Parathyroid adenoma (tissue), 2 donors: Measurements from ENCODE around the gene SSBP1.

ENCODE experiments used
- H2AFZ ChIP-seq: fragments of 300-600 bp; sonication (generic); one replicate; pipeline ENCODE4 v1.7.0; 2017; ENCODE audit warnings: antibody characterized with exemption, mild to moderate bottlenecking
- H3K27ac ChIP-seq: fragments of 300-600 bp; sonication (generic); one replicate; pipeline ENCODE4 v1.7.0; 2017
- H3K27me3 ChIP-seq: fragments of 300-600 bp; sonication (generic); one replicate; pipeline ENCODE4 v1.7.0; 2017; ENCODE audit warnings: low read length; ENCODE audit not compliant: control insufficient read depth, insufficient read depth
- H3K36me3 ChIP-seq: fragments of 300-600 bp; sonication (generic); one replicate; pipeline ENCODE4 v1.7.0; 2017; ENCODE audit warnings: low read length; ENCODE audit not compliant: control insufficient read depth, insufficient read depth
- H3K4me1 ChIP-seq: fragments of 300-600 bp; sonication (generic); one replicate; pipeline ENCODE4 v1.7.0; 2017; ENCODE audit warnings: control low read depth
- H3K4me2 ChIP-seq: fragments of 300-600 bp; sonication (generic); one replicate; pipeline ENCODE4 v1.7.0; 2017; ENCODE audit warnings: low read length
- H3K4me3 ChIP-seq: fragments of 300-600 bp; sonication (generic); one replicate; pipeline ENCODE4 v1.7.0; 2017; ENCODE audit warnings: low read depth, low read length
- H3K79me2 ChIP-seq: fragments of 300-600 bp; sonication (generic); one replicate; pipeline ENCODE4 v1.7.0; 2017; ENCODE audit warnings: control low read depth
- H3K9ac ChIP-seq: fragments of 300-600 bp; sonication (generic); one replicate; pipeline ENCODE4 v1.7.0; 2017; ENCODE audit warnings: mild to moderate bottlenecking
- H3K9me3 ChIP-seq: fragments of 300-600 bp; sonication (generic); one replicate; pipeline ENCODE4 v1.7.0; 2017; ENCODE audit warnings: low read length; ENCODE audit not compliant: control insufficient read depth
- TF ChIP-seq, protein P1 (sequence below): fragments of 300-600 bp; sonication (generic); IDR thresholded peaks from one replicate; pipeline ENCODE4 v1.7.0; 2017; ENCODE audit warnings: antibody characterized with exemption, mild to moderate bottlenecking
- donor health status: primary hyperparathyroidism.

SSBP1 gene

GRCh38 chr7:141706239-141707064 is 31.7 kb upstream of the SSBP1 start:
- TF ChIP-seq, protein P1, sequence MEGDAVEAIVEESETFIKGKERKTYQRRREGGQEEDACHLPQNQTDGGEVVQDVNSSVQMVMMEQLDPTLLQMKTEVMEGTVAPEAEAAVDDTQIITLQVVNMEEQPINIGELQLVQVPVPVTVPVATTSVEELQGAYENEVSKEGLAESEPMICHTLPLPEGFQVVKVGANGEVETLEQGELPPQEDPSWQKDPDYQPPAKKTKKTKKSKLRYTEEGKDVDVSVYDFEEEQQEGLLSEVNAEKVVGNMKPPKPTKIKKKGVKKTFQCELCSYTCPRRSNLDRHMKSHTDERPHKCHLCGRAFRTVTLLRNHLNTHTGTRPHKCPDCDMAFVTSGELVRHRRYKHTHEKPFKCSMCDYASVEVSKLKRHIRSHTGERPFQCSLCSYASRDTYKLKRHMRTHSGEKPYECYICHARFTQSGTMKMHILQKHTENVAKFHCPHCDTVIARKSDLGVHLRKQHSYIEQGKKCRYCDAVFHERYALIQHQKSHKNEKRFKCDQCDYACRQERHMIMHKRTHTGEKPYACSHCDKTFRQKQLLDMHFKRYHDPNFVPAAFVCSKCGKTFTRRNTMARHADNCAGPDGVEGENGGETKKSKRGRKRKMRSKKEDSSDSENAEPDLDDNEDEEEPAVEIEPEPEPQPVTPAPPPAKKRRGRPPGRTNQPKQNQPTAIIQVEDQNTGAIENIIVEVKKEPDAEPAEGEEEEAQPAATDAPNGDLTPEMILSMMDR, result no peak
- Histone ChIP-seq H3K9ac (no peak overlapping the region), H3K36me3 (no peaks in the 10 kb centered on the region), H2AFZ (no peak overlapping the region), H3K9me3 (no peaks in the 10 kb centered on the region), H3K4me2 (no peak overlapping the region), H3K27ac (no peak overlapping the region), H3K4me1 (peaks cover 13% of the 10 kb centered on the region), H3K27me3 (no peaks in the 10 kb centered on the region), H3K79me2 (peaks cover 10% of the 10 kb centered on the region), H3K4me3 (no peak overlapping the region)

GRCh38 chr7:141708351-141708750 is 29.8 kb upstream of the SSBP1 start, which contains the start of gene WEE2:
Gene WEE2 (plus strand): TSS chr7:141708353. CDS start chr7:141708759, 406 bp downstream.
- Histone ChIP-seq H3K9me3 (no peaks in the 10 kb centered on the region), H3K4me2 (no peak within 1 kb of the TSS), H2AFZ (no peak within 1 kb of the TSS), H3K27ac (no peak within 1 kb of the TSS), H3K9ac (no peak within 1 kb of the TSS), H3K4me1 (peaks cover 4% of the 10 kb centered on the region), H3K79me2 (peaks cover 10% of the 10 kb centered on the region), H3K36me3 (no peaks in the 10 kb centered on the region), H3K4me3 (no peak within 1 kb of the TSS), H3K27me3 (no peaks in the 10 kb centered on the region)
- TF ChIP-seq, protein P1, result no peak

DNA sequence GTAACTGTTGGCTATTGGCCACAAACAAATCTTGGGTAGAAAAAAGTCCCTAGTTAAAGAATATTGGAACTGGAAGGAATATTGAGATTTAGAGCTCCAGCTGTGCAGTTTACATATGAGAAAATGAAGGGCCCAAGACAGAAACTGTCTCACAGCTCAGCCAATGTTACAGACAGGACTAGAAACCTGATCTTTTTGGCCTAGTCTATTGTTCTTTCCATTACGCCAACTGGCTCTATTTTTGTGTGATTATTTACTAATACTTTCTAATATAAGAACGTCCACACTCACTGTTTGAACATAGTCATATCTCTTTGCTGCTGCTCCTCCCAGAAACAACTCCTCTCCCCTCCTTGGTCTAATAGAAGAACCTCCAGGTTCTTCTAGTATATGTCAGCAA is 28.8 kb upstream of the SSBP1 start:
- no peak overlapping the region for H2AFZ ChIP-seq
- no peaks in the 10 kb centered on the region for H3K27me3 ChIP-seq
- no peak overlapping the region for H3K4me2 ChIP-seq
- TF ChIP-seq, protein P1, result no peak
- no peaks in the 10 kb centered on the region for H3K4me1 ChIP-seq
- no peak overlapping the region for H3K9ac ChIP-seq
- no peaks in the 10 kb centered on the region for H3K36me3 ChIP-seq
- H3K4me3 ChIP-seq, result no peak overlapping the region
- H3K9me3 ChIP-seq, result no peaks in the 10 kb centered on the region
- peaks cover 8% of the 10 kb centered on the region for H3K79me2 ChIP-seq
- H3K27ac ChIP-seq, result no peak overlapping the region

DNA sequence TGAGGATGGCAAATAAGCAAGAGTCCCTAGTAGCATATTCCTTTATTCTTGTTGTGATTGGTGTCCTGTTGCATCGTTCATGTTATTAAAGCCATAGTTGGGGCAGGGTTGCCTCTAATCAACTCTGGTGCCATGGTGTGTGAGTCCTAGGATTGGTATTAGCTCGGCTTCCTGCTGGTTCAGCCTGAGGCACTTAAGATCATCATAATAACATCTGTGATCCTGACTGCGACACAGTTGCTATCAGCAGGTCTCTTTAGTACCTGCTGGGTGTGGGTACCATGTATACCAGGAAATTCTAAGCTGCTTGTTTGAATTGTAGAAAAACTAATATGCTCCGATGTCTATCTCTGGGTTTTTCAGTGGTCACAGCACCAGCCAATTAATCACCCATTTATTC is 28.4 kb upstream of the SSBP1 start:
- H3K4me1 ChIP-seq, result no peaks in the 10 kb centered on the region
- H2AFZ ChIP-seq, result no peak overlapping the region
- H3K9ac ChIP-seq, result no peak overlapping the region
- H3K4me2 ChIP-seq, result no peak overlapping the region
- H3K36me3 ChIP-seq, result no peaks in the 10 kb centered on the region
- H3K9me3 ChIP-seq, result no peaks in the 10 kb centered on the region
- TF ChIP-seq, protein P1, result no peak
- H3K4me3 ChIP-seq, result no peak overlapping the region
- H3K27me3 ChIP-seq, result no peaks in the 10 kb centered on the region
- H3K79me2 ChIP-seq, result peaks cover 7% of the 10 kb centered on the region
- no peak overlapping the region for H3K27ac ChIP-seq

DNA sequence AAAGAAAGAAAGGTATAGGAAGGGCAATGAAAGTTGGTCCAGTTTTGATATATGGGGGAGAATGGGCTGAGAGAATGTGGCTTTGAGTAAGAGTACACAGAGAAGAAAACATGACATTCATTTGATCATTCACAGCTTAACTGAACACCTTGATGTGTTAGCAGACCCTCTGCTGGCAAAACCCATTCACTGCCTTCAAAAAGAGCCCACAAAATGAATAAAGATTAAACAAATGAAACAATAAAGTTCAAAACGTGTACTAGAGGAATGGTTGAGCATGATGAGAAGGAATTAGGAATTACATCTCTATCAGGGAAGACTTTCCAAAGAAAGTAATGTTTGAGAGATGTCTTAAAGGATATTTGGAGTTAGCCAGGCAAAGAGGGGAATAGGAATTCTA is 27.9 kb upstream of the SSBP1 start:
- H3K4me1 ChIP-seq, result no peaks in the 10 kb centered on the region
- no peak overlapping the region for H2AFZ ChIP-seq
- no peak overlapping the region for H3K27ac ChIP-seq
- no peaks in the 10 kb centered on the region for H3K9me3 ChIP-seq
- H3K79me2 ChIP-seq, result peaks cover 1% of the 10 kb centered on the region
- no peaks in the 10 kb centered on the region for H3K27me3 ChIP-seq
- no peak overlapping the region for H3K4me3 ChIP-seq
- TF ChIP-seq, protein P1, result no peak
- no peak overlapping the region for H3K4me2 ChIP-seq
- H3K36me3 ChIP-seq, result no peaks in the 10 kb centered on the region
- H3K9ac ChIP-seq, result no peak overlapping the region
